ENCODE results near the gene UGP2.

UGP2 gene

DNA sequence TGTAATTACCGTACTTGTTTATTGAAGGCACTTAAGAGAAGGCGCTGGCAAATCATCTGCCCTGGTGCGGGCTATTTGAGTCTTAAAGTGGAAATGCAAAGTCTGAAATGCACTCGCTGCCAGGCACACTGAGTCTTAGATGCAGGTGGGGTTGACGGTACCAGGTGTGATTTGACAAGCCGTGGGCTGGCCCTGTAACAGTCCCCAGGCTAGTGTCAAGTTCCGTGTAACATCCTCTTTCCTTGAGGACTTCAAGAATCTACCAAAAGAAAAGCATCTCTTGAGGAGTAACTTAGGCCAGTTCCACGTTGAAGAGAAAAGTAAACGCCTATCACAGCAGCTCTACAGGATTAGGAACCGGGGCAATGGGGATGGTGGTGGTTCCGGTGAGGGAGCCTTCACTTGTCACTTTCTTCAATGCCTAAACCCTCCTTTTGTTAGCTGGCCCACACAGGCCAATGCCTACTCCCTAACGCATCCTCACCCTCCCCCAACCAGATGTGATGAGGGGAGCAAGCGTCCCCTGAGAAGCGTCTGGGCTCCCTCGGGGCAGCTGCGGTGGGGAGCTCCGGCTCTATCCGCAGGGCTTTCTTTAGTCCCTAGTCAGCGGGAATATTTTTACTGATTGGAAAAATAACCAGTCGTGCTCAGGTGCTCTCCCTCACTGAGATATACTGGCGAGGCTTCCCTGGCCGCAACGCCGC, 1.5 kb upstream of the UGP2 start (continued):
- TF ChIP-seq, protein P1, sequence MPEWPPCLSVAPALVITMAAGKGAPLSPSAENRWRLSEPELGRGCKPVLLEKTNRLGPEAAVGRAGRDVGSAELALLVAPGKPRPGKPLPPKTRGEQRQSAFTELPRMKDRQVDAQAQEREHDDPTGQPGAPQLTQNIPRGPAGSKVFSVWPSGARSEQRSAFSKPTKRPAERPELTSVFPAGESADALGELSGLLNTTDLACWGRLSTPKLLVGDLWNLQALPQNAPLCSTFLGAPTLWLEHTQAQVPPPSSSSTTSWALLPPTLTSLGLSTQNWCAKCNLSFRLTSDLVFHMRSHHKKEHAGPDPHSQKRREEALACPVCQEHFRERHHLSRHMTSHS (tag by site-specific recombination; IDR thresholded peaks at IDR 0.05) = no peak
- TF ChIP-seq REST (tag by site-specific recombination; IDR thresholded peaks at IDR 0.05) = no peak
- TF ChIP-seq ZNF791 (tag by site-specific recombination; IDR thresholded peaks at IDR 0.05) = 0 out of 2 replicates have a peak, but pooled peaks have one; percentile 27
- peak; percentile 65 for TF ChIP-seq ZFP69B (tag by site-specific recombination; IDR thresholded peaks at IDR 0.05)
- TF ChIP-seq ZNF174 (tag by site-specific recombination; IDR thresholded peaks at IDR 0.05) = no peak
- TF ChIP-seq ZNF777 (tag by site-specific recombination; IDR thresholded peaks at IDR 0.05; ENCODE audit: borderline replicate concordance) = no peak
- TF ChIP-seq ZNF394 (tag by site-specific recombination; IDR thresholded peaks at IDR 0.05; ENCODE audit: borderline replicate concordance) = peak; percentile 64
- no peak for TF ChIP-seq ZBTB21 (tag by site-specific recombination; IDR thresholded peaks at IDR 0.05)
- no peak for TF ChIP-seq ZNF580 (tag by site-specific recombination; IDR thresholded peaks at IDR 0.05)
- no peak for TF ChIP-seq KLF7 (tag by site-specific recombination; IDR thresholded peaks at IDR 0.05; ENCODE audit: borderline replicate concordance)
- no peak for TF ChIP-seq ZNF701 (tag by site-specific recombination; IDR thresholded peaks at IDR 0.05)
- TF ChIP-seq, protein P2, sequence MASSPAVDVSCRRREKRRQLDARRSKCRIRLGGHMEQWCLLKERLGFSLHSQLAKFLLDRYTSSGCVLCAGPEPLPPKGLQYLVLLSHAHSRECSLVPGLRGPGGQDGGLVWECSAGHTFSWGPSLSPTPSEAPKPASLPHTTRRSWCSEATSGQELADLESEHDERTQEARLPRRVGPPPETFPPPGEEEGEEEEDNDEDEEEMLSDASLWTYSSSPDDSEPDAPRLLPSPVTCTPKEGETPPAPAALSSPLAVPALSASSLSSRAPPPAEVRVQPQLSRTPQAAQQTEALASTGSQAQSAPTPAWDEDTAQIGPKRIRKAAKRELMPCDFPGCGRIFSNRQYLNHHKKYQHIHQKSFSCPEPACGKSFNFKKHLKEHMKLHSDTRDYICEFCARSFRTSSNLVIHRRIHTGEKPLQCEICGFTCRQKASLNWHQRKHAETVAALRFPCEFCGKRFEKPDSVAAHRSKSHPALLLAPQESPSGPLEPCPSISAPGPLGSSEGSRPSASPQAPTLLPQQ (tag by site-specific recombination; IDR thresholded peaks at IDR 0.05) = peak; percentile 90
- peak; percentile 46; the same call in 1 of the 2 replicates for TF ChIP-seq ZFP37 (tag by site-specific recombination; IDR thresholded peaks at IDR 0.05)
- TF ChIP-seq ZNF132 (tag by site-specific recombination; IDR thresholded peaks at IDR 0.05; ENCODE audit: borderline replicate concordance) = no peak
- no peak for TF ChIP-seq ZNF830 (tag by site-specific recombination; IDR thresholded peaks at IDR 0.05; ENCODE audit: low read depth)
- no peak for TF ChIP-seq ZNF18 (tag by site-specific recombination; IDR thresholded peaks at IDR 0.05)
- TF ChIP-seq ZNF112 (tag by site-specific recombination; IDR thresholded peaks at IDR 0.05) = no peak
- TF ChIP-seq HOXC10 (CRISPR knock-in tag; IDR thresholded peaks at IDR 0.05) = no peak
- TF ChIP-seq ZNF629 (tag by site-specific recombination; IDR thresholded peaks at IDR 0.05) = peak; percentile 11; the same call in 1 of the 2 replicates
- TF ChIP-seq ZNF785 (tag by site-specific recombination; IDR thresholded peaks at IDR 0.05) = no peak
